ENCODE measurements around the gene ATP2A1.

Gene ATP2A1

GRCh38 chr16:28904828-28905227, 26.5 kb downstream of the ATP2A1 start:
- no peak for DNase-seq (ENCODE audit: extremely low read depth, low read depth)
- TF ChIP-seq, protein P1, sequence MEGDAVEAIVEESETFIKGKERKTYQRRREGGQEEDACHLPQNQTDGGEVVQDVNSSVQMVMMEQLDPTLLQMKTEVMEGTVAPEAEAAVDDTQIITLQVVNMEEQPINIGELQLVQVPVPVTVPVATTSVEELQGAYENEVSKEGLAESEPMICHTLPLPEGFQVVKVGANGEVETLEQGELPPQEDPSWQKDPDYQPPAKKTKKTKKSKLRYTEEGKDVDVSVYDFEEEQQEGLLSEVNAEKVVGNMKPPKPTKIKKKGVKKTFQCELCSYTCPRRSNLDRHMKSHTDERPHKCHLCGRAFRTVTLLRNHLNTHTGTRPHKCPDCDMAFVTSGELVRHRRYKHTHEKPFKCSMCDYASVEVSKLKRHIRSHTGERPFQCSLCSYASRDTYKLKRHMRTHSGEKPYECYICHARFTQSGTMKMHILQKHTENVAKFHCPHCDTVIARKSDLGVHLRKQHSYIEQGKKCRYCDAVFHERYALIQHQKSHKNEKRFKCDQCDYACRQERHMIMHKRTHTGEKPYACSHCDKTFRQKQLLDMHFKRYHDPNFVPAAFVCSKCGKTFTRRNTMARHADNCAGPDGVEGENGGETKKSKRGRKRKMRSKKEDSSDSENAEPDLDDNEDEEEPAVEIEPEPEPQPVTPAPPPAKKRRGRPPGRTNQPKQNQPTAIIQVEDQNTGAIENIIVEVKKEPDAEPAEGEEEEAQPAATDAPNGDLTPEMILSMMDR (IDR thresholded peaks at IDR 0.05; ENCODE audit: low read depth, low read length, missing control alignments): no peak
- H3K4me3 ChIP-seq (replicated peaks; ENCODE audit: low read depth, low read length): no peak overlapping the region

DNA sequence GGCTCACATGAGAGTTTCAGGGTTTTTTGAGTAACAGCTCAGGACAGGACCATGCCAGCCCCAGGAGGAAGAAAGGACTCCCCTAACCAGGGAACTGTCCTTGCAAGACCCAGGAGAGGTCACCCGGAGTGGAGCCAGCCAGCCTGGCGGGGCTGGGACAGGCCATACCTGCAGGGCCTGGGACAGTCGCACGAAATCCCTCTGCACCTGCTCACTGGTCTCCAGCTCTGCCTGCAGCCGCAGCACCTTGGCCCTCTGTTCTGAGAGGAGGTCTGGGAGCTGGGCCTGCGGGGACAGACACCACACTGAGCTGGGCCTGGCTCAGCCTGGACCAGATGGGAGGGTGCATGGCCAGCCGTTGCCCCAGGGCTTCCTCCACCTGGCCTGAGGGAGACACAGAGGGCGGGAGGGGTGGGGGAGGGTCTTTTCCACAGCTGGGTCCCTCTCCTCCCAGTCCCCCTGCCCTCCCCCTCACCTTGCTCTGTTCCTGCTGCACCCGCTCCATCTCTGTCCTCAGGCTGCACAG, 27.0 kb downstream of the ATP2A1 start:
- TF ChIP-seq, protein P1 (IDR thresholded peaks at IDR 0.05; ENCODE audit: low read depth, low read length, missing control alignments): no peak
- no peak overlapping the region for H3K4me3 ChIP-seq (replicated peaks; ENCODE audit: low read depth, low read length)
- no peak for DNase-seq (ENCODE audit: extremely low read depth, low read depth)

DNA sequence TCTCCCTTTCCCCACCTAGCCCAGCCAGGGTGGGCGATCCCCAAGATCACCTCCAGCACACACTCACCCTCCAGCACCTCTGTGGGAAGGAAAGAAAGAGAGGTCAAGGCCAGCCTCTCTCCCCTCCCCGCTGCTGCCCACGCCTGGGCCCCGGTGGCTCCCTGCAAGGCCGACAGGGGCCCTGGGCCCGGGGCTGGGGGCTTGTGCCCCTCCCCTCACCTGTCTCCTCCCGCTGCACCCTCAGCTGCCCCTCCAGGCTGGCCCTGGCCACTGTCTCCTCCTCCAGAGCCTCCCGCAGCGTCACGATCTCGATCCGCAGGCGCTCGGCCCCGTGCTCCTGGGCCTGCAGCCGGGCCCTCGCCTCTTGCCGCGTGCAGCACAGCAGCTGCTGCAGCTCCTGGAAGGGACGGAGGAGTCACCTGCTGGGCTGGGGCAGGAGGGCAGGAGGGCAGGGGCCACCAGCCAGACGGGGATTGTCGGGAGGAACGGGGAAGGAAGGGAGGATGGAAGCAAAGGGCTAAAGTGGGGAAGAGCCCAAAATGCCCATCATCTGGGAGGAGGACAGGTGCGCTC, 27.6 kb downstream of the ATP2A1 start:
- no peak overlapping the region for H3K4me3 ChIP-seq (replicated peaks; ENCODE audit: low read depth, low read length)
- TF ChIP-seq, protein P1 (IDR thresholded peaks at IDR 0.05; ENCODE audit: low read depth, low read length, missing control alignments): no peak
- DNase-seq (ENCODE audit: extremely low read depth, low read depth): no peak

- no peak overlapping the region for H3K4me3 ChIP-seq (replicated peaks; ENCODE audit: low read depth, low read length)
- peak; percentile 5 for DNase-seq (ENCODE audit: extremely low read depth, low read depth)
- TF ChIP-seq, protein P1 (IDR thresholded peaks at IDR 0.05; ENCODE audit: low read depth, low read length, missing control alignments): no peak
Observed at GRCh38 chr16:28910086-28911031, 32.1 kb downstream of the ATP2A1 start.

DNA sequence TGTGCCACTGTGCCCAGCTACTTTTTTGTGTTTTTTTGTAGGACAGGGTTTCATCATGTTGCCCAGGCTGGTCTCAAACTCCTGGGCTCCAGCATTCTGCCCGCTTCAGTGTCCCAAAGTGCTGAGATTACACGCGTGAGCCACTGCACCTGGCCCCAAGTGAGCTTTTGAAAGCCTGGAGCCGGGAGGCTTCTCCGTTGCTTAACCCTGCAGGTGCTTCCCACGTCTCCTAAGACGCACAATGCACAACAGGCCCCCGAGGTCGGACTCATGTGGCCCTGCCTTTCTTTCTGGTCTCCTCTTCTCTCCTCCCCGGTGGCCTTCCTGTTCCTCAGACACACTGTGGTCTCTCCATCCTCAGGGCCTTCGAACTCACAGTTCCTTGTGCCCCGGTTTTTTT, 34.3 kb downstream of the ATP2A1 start:
- H3K4me3 ChIP-seq (replicated peaks; ENCODE audit: low read depth, low read length): no peak overlapping the region
- TF ChIP-seq, protein P1 (IDR thresholded peaks at IDR 0.05; ENCODE audit: low read depth, low read length, missing control alignments): no peak

DNA sequence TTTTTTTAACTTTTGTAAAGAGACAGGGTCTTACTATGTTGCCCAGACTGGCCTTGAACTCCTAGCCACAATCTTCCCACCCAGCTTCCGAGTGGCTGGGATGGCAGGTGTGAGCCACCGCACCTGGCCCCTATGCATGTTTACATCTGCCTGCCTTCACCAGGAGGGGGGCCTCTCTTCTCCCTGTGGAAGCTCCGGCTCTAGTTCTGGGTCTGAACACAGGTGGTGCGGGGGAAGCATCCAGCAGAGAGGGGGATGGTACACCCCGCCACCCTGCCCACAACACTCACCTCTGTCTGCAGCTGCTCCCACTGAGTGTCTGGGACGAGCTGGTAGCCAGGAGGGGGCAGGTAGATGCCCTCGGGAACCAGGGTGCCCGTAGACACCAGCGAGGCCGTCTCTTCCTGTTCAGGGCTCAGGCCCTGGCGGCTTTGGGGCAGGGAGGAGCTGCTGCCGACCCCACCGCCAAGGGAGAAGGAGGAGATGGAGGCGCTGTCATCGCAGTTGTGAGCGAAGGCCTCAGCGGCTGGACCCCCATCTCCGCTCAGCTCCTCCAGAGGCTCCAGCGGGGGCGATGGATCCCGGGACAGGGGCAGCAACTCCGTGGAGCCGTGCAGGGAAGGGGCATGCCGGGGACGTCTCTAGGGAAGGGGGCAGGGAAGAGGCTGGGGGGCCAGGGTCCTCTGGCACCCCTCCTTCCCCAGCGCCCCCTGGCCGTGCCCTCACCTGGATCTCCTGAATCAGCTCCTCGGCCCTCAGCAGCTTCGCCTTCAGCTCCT, 35.8 kb downstream of the ATP2A1 start:
- H3K4me3 ChIP-seq (replicated peaks; ENCODE audit: low read depth, low read length): no peak overlapping the region
- TF ChIP-seq, protein P1 (IDR thresholded peaks at IDR 0.05; ENCODE audit: low read depth, low read length, missing control alignments): no peak
- DNase-seq (ENCODE audit: extremely low read depth, low read depth): no peak

More for the DNA sequence above, 34.3 kb downstream of the ATP2A1 start:
- no peak for DNase-seq (ENCODE audit: extremely low read depth, low read depth)

Data from HFF-Myc (cell line).